Smooth muscle cell of the brain vasculature (primary cell): ENCODE results near the gene NEBL.

Experiments used
- DNase-seq: peaks from one replicate; pipeline ENCODE4 v3.0.0-alpha.2; 2012; ENCODE audit warnings: low read depth, low spot score

The NEBL gene

GRCh38 chr10:20785174-20785573, 111.9 kb downstream of the NEBL start:
- no peak for DNase-seq

- no peak for DNase-seq
These were observed 118.9 kb downstream of the NEBL start for GRCh38 chr10:20778008-20778757.

- DNase-seq = no peak
These were observed 120.6 kb downstream of the NEBL start for GRCh38 chr10:20776384-20777118.

- no peak for DNase-seq
These were observed 126.1 kb downstream of the NEBL start for GRCh38 chr10:20771051-20771450.

GRCh38 chr10:20769481-20769880, 127.6 kb downstream of the NEBL start:
- no peak for DNase-seq

GRCh38 chr10:20768843-20769242, 128.3 kb downstream of the NEBL start:
- peak; percentile 2 for DNase-seq

- no peak for DNase-seq
These were observed 130.1 kb downstream of the NEBL start for GRCh38 chr10:20767028-20767427.

- no peak for DNase-seq
These were observed 132.0 kb downstream of the NEBL start for GRCh38 chr10:20765066-20765465.

- no peak for DNase-seq
These were observed 136.7 kb downstream of the NEBL start for GRCh38 chr10:20760460-20760859.

GRCh38 chr10:20748551-20748950, 148.6 kb downstream of the NEBL start:
- DNase-seq = no peak

GRCh38 chr10:20747782-20748181, 149.3 kb downstream of the NEBL start:
- no peak for DNase-seq

- no peak for DNase-seq
These were observed 150.3 kb downstream of the NEBL start for GRCh38 chr10:20746856-20747255.

GRCh38 chr10:20745556-20746375, 151.3 kb downstream of the NEBL start:
- no peak for DNase-seq

GRCh38 chr10:20744821-20745220, 152.3 kb downstream of the NEBL start:
- no peak for DNase-seq

GRCh38 chr10:20743942-20744341, 153.2 kb downstream of the NEBL start:
- no peak for DNase-seq

GRCh38 chr10:20742737-20743541, 154.2 kb downstream of the NEBL start:
- no peak for DNase-seq

GRCh38 chr10:20740120-20740519, 157.0 kb downstream of the NEBL start:
- DNase-seq = no peak

GRCh38 chr10:20737107-20737506, 160.0 kb downstream of the NEBL start:
- no peak for DNase-seq
